ENCODE measurements around the gene DPPA3. TPM values are rescaled to one million over a fixed set of nuclear protein-coding genes. Genes with fewer than 3 reads are reported as not detected.
"Not testable (repeated sequence)": the region's sequence is repeated elsewhere in the genome, so short reads cannot be mapped to it uniquely, and the experiment has no call there.

The DPPA3 gene
- total RNA-seq (ENCODE audit: unreplicated experiment) = not detected
- long read RNA-seq = 0 reads

DNA sequence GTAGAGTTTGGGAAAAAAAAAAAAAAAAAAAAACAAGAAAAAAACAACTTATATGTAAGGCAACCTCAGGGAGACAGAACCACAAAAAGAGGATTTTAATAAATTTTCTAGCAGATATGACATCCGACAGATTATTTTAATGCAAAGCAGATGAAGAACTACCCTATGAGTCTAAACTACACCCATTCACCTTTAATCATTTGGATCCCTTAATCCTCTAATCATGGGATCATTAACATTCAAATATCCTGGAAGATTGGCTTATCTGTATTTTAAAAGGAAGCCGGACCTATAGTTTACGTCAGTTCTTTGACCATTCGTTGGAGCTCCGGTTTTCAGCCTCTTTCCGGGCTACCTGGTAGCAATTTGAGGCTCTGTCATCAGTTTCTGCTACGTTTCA lies at the start of gene DPPA3:
Gene DPPA3 (plus strand): TSS at position 301 of the 400 bp plus-strand sequence. CDS start 138 bp downstream, outside the sequence.
- H3K4me3 Mint-ChIP-seq (ENCODE audit: unreplicated experiment) = no peak within 1 kb of the TSS
- no peak within 1 kb of the TSS for H3K27ac Mint-ChIP-seq (ENCODE audit: unreplicated experiment)
- H3K27me3 Mint-ChIP-seq (ENCODE audit: unreplicated experiment) = no peaks in the 10 kb centered on the region
- no peak for TF ChIP-seq CTCF (IDR thresholded peaks at IDR 0.05; ENCODE audit: partially characterized antibody, unreplicated experiment)
- no peaks in the 10 kb centered on the region for H3K9me3 Mint-ChIP-seq (ENCODE audit: unreplicated experiment)
- no peak for DNase-seq
- H3K4me1 Mint-ChIP-seq (ENCODE audit: low read depth, unreplicated experiment) = no peaks in the 10 kb centered on the region
- H3K36me3 Mint-ChIP-seq (ENCODE audit: unreplicated experiment) = peaks cover 6% of the 10 kb centered on the region

GRCh38 chr12:7661741-7662140 lies 49.5 kb upstream of the DPPA3 start:
- no peak for TF ChIP-seq CTCF (IDR thresholded peaks at IDR 0.05; ENCODE audit: partially characterized antibody, unreplicated experiment)
- no peaks in the 10 kb centered on the region for H3K4me1 Mint-ChIP-seq (ENCODE audit: low read depth, unreplicated experiment)
- H3K9me3 Mint-ChIP-seq (ENCODE audit: unreplicated experiment) = no peaks in the 10 kb centered on the region
- DNase-seq = no peak
- H3K27ac Mint-ChIP-seq (ENCODE audit: unreplicated experiment) = no peak overlapping the region
- H3K4me3 Mint-ChIP-seq (ENCODE audit: unreplicated experiment) = no peak overlapping the region
- H3K36me3 Mint-ChIP-seq (ENCODE audit: unreplicated experiment) = no peaks in the 10 kb centered on the region
- H3K27me3 Mint-ChIP-seq (ENCODE audit: unreplicated experiment) = no peaks in the 10 kb centered on the region

GRCh38 chr12:7666595-7666994 lies 44.6 kb upstream of the DPPA3 start:
- Mint-ChIP-seq H3K36me3 (ENCODE audit: unreplicated experiment) (no peaks in the 10 kb centered on the region), H3K9me3 (ENCODE audit: unreplicated experiment) (no peaks in the 10 kb centered on the region), H3K27me3 (ENCODE audit: unreplicated experiment) (no peaks in the 10 kb centered on the region), H3K4me1 (ENCODE audit: low read depth, unreplicated experiment) (no peaks in the 10 kb centered on the region), H3K27ac (ENCODE audit: unreplicated experiment) (no peak overlapping the region), H3K4me3 (ENCODE audit: unreplicated experiment) (no peak overlapping the region)
- no peak for DNase-seq
- TF ChIP-seq CTCF (IDR thresholded peaks at IDR 0.05; ENCODE audit: partially characterized antibody, unreplicated experiment) = no peak

- H3K4me1 Mint-ChIP-seq (ENCODE audit: low read depth, unreplicated experiment) = no peaks in the 10 kb centered on the region
- H3K27me3 Mint-ChIP-seq (ENCODE audit: unreplicated experiment) = no peaks in the 10 kb centered on the region
- H3K9me3 Mint-ChIP-seq (ENCODE audit: unreplicated experiment) = no peaks in the 10 kb centered on the region
- no peak overlapping the region for H3K27ac Mint-ChIP-seq (ENCODE audit: unreplicated experiment)
- DNase-seq = no peak
- peak; percentile 44 for TF ChIP-seq CTCF (IDR thresholded peaks at IDR 0.05; ENCODE audit: partially characterized antibody, unreplicated experiment)
- H3K4me3 Mint-ChIP-seq (ENCODE audit: unreplicated experiment) = no peak overlapping the region
- H3K36me3 Mint-ChIP-seq (ENCODE audit: unreplicated experiment) = no peaks in the 10 kb centered on the region
Observed at GRCh38 chr12:7667125-7667524, 44.1 kb upstream of the DPPA3 start.

DNA sequence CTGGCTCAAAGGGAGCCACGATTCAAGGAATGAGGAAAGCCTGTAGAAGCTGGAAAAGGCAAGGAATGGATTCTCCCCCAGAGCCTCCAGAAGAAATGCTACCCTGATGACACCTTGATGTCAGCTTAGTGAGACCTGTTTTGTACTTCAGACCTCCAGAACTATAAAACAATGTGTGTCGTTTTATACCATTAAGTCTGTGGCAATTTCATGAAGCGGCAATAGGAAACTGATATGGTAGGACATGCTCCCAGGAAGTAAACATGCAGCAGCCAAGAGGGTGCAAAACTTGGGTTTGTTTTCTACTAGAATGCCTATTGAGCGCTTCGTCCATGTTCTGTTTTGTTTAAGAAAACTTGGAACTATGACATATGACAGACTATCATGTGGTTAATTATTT lies 43.1 kb upstream of the DPPA3 start:
- no peak overlapping the region for H3K4me3 Mint-ChIP-seq (ENCODE audit: unreplicated experiment)
- H3K9me3 Mint-ChIP-seq (ENCODE audit: unreplicated experiment) = no peaks in the 10 kb centered on the region
- H3K36me3 Mint-ChIP-seq (ENCODE audit: unreplicated experiment) = no peaks in the 10 kb centered on the region
- H3K27ac Mint-ChIP-seq (ENCODE audit: unreplicated experiment) = no peak overlapping the region
- H3K4me1 Mint-ChIP-seq (ENCODE audit: low read depth, unreplicated experiment) = no peaks in the 10 kb centered on the region
- no peak for TF ChIP-seq CTCF (IDR thresholded peaks at IDR 0.05; ENCODE audit: partially characterized antibody, unreplicated experiment)
- no peaks in the 10 kb centered on the region for H3K27me3 Mint-ChIP-seq (ENCODE audit: unreplicated experiment)
- DNase-seq = no peak

GRCh38 chr12:7675455-7675854 lies 35.8 kb upstream of the DPPA3 start:
- H3K4me3 Mint-ChIP-seq (ENCODE audit: unreplicated experiment); DNase-seq; H3K4me1 Mint-ChIP-seq (ENCODE audit: low read depth, unreplicated experiment); H3K36me3 Mint-ChIP-seq (ENCODE audit: unreplicated experiment); H3K27ac Mint-ChIP-seq (ENCODE audit: unreplicated experiment); H3K27me3 Mint-ChIP-seq (ENCODE audit: unreplicated experiment); H3K9me3 Mint-ChIP-seq (ENCODE audit: unreplicated experiment): not testable (repeated sequence)

GRCh38 chr12:7677432-7677888 lies 33.8 kb upstream of the DPPA3 start:
- H3K27me3 Mint-ChIP-seq (ENCODE audit: unreplicated experiment); DNase-seq; H3K27ac Mint-ChIP-seq (ENCODE audit: unreplicated experiment); H3K4me1 Mint-ChIP-seq (ENCODE audit: low read depth, unreplicated experiment); H3K4me3 Mint-ChIP-seq (ENCODE audit: unreplicated experiment); H3K9me3 Mint-ChIP-seq (ENCODE audit: unreplicated experiment); H3K36me3 Mint-ChIP-seq (ENCODE audit: unreplicated experiment): not testable (repeated sequence)

All from glutamatergic neuron (in vitro differentiated cells).